Lower leg skin (tissue), 3 donors: ENCODE measurements around the gene MOSPD2.

Experiments
- POLR2A ChIP-seq, 2 donors: fragments of 450-650 bp; IDR thresholded peaks; one replicate each; pipeline ENCODE4 v1.6.1; 2016 to 2017; ENCODE audit warnings: antibody characterized with exemption in 2 of 2, mild to moderate bottlenecking in 1 of 2, moderate library complexity in 1 of 2
- TF ChIP-seq, protein P1 (sequence below), 3 donors: fragments of 450-650 bp; IDR thresholded peaks; one replicate each; pipeline ENCODE4 v1.5.1; 2016; ENCODE audit warnings: antibody characterized with exemption in 3 of 3, mild to moderate bottlenecking in 3 of 3, moderate library complexity in 2 of 3

DNA sequence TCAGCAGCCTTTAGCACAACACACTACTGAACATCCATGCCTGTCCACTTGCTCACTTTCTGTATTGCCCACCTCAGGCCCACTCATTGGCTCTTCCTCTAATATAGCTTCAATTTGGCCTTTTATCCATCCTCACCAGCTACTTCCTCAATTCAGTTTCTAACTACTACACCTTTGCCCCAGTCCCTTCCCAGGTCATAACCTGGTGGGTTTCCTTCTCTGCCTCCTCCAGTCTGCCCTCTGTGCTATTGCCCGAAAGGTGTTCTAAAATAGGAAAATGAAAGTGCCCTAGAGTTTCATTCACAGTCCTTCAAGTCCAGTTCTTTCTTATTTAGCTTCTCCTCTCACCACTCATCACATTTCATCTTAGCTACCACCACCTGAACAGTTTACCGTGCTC is 23.1 kb downstream of the MOSPD2 start:
- TF ChIP-seq, protein P1, sequence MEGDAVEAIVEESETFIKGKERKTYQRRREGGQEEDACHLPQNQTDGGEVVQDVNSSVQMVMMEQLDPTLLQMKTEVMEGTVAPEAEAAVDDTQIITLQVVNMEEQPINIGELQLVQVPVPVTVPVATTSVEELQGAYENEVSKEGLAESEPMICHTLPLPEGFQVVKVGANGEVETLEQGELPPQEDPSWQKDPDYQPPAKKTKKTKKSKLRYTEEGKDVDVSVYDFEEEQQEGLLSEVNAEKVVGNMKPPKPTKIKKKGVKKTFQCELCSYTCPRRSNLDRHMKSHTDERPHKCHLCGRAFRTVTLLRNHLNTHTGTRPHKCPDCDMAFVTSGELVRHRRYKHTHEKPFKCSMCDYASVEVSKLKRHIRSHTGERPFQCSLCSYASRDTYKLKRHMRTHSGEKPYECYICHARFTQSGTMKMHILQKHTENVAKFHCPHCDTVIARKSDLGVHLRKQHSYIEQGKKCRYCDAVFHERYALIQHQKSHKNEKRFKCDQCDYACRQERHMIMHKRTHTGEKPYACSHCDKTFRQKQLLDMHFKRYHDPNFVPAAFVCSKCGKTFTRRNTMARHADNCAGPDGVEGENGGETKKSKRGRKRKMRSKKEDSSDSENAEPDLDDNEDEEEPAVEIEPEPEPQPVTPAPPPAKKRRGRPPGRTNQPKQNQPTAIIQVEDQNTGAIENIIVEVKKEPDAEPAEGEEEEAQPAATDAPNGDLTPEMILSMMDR (IDR thresholded peaks at IDR 0.05) = no peak
- TF ChIP-seq POLR2A (IDR thresholded peaks at IDR 0.05) = no peak
